NT2/D1 (cell line): ENCODE data around the gene PIK3R4.

ENCODE experiments used
- SUZ12 ChIP-seq: IDR thresholded peaks from 2 replicates; pipeline ENCODE4 v1.6.1; 2011; ENCODE audit not compliant: insufficient read length, insufficient read depth; ENCODE audit errors: extremely low read depth
- YY1 ChIP-seq: IDR thresholded peaks from 2 replicates; pipeline ENCODE4 v1.6.1; 2011; ENCODE audit not compliant: insufficient read length, insufficient read depth
- ZNF274 ChIP-seq: IDR thresholded peaks from 2 replicates; pipeline ENCODE4 v1.6.1; 2011; ENCODE audit warnings: mild to moderate bottlenecking, low read depth, low read length

DNA sequence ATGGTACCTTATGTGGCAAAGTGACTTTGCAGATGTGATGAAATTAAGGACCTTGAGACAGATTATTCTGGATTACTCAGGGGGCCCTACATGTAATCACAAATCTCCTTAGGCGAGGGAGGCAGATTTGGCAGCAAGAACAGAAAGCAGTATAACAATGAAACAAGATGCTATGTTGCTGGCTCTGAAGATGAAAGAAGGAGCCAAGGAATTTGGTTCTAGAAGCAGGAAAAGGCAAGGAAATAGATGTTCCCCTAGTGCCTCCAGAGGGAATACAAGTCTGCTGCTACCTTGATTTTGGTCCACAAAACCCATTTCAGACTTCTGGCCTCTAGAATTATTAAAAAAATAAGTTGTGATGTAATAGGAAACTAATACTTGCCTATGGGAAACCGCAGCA is 64.5 kb downstream of the PIK3R4 start:
- no peak for TF ChIP-seq ZNF274
- no peak for TF ChIP-seq SUZ12
- no peak for TF ChIP-seq YY1
